ENCODE data around the gene C6orf89. TPM values are rescaled to one million over a fixed set of nuclear protein-coding genes. Genes with fewer than 3 reads are reported as not detected.
A peak's percentile ranks its signal among the peaks of the same experiment; 100 is the strongest.

C6orf89 gene
- total RNA-seq, 2 donors from 2014 or later: 13.9 to 16.8 TPM

DNA sequence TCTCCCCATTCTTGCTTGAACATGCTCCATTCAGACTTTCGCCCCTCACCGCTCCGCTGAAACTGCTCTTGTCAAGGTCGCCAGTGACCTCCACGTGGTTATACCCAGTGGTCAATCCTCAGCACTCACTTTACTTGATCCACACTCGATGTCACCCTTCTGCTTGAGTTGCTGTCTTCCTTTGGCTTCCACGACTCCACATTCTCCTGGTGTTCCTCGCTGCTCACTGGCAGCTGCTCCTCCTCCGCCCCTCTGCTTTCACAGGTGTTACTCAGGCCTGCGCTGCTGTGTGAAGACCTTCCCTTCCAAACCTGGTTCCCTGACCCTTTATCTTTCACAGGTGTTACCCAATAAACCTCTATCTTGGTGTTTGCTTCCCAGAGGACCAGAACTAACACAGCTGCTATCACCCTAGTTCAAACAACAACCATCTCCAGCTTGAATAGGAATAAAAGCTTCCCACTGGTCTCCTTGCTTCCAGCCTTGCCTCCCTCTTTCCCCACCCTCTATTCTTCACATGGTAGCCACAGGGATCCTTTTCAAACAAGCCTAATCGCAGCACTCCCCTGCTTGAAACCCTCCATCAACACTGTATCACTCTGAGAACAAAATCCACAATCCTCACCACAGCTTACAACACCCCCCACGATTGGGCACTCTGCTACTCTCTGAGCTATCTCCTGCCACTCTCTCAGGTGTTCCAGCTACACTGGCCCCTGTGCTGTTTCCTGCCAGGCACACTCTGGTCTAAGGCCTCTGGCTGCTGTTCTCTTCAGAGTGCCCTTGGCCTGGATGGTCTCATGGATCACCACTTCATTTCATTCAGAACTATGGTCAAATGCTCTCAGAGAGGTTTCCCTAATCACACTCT lies 21.8 kb upstream of the C6orf89 start:
- 69 to 73% methylated on average over 8 to 12 of the region's 12 CpGs for WGBS, 2 experiments (ENCODE audit: insufficient coverage in 1 of 2, insufficient read length in 1 of 2)
- Histone ChIP-seq H3K27me3 (ENCODE audit: control insufficient read depth, insufficient read depth, low read length, poor library complexity, severe bottlenecking) (no peaks in the 10 kb centered on the region), H3K27ac (ENCODE audit: low read depth, low read length) (no peak overlapping the region), H3K9ac (ENCODE audit: extremely low read depth, low read length, poor library complexity, severe bottlenecking) (no peak overlapping the region), H3K36me3 (ENCODE audit: control insufficient read depth, insufficient read depth, low read length) (peaks cover 49% of the 10 kb centered on the region), H3K4me1 (ENCODE audit: control insufficient read depth, insufficient read depth, low read length) (peaks cover 13% of the 10 kb centered on the region), H3K9me3 (ENCODE audit: control insufficient read depth, low read length) (no peaks in the 10 kb centered on the region), H3K4me3 (ENCODE audit: low read length) (peak overlapping the region; percentile 56)
- Mint-ChIP-seq H3K9me3 (no peaks in the 10 kb centered on the region), H3K27me3 (ENCODE audit: insufficient read depth) (peaks cover 22% of the 10 kb centered on the region), H3K4me1 (peaks cover 49% of the 10 kb centered on the region), H3K27ac (peak overlapping the region; percentile 33), H3K36me3 (ENCODE audit: low read depth) (peaks cover 61% of the 10 kb centered on the region), H3K4me3 (no peak overlapping the region)
- DNase-seq: peak; percentile 74
- TF ChIP-seq, protein P1, sequence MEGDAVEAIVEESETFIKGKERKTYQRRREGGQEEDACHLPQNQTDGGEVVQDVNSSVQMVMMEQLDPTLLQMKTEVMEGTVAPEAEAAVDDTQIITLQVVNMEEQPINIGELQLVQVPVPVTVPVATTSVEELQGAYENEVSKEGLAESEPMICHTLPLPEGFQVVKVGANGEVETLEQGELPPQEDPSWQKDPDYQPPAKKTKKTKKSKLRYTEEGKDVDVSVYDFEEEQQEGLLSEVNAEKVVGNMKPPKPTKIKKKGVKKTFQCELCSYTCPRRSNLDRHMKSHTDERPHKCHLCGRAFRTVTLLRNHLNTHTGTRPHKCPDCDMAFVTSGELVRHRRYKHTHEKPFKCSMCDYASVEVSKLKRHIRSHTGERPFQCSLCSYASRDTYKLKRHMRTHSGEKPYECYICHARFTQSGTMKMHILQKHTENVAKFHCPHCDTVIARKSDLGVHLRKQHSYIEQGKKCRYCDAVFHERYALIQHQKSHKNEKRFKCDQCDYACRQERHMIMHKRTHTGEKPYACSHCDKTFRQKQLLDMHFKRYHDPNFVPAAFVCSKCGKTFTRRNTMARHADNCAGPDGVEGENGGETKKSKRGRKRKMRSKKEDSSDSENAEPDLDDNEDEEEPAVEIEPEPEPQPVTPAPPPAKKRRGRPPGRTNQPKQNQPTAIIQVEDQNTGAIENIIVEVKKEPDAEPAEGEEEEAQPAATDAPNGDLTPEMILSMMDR (conservative IDR thresholded peaks at IDR 0.05): no peak

DNA sequence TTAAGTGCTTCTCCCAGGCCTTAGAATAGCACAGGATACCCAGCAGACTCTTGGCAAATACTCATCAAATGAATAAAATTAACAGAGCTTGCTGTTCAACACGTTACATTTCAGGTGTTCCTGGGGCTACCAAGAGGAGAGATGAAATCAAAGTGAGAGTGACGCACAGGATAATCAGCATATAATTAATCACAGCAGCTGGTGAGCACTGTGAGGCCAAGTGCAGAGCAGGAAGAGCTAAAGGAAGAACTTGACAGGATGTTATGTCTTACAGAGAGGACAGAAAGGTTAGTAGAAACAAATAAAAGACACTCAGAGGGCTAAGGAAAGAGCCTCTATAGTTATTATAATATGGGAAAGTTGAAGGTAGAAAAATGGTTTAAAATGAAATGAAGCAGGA lies 19.9 kb upstream of the C6orf89 start:
- Histone ChIP-seq H3K36me3 (ENCODE audit: control insufficient read depth, insufficient read depth, low read length) (peaks cover 56% of the 10 kb centered on the region), H3K9me3 (ENCODE audit: control insufficient read depth, low read length) (no peaks in the 10 kb centered on the region), H3K9ac (ENCODE audit: extremely low read depth, low read length, poor library complexity, severe bottlenecking) (no peak overlapping the region), H3K27ac (ENCODE audit: low read depth, low read length) (no peak overlapping the region), H3K27me3 (ENCODE audit: control insufficient read depth, insufficient read depth, low read length, poor library complexity, severe bottlenecking) (no peaks in the 10 kb centered on the region), H3K4me3 (ENCODE audit: low read length) (no peak overlapping the region), H3K4me1 (ENCODE audit: control insufficient read depth, insufficient read depth, low read length) (peaks cover 13% of the 10 kb centered on the region)
- H3K4me1 Mint-ChIP-seq: peaks cover 48% of the 10 kb centered on the region
- H3K4me3 Mint-ChIP-seq: no peak overlapping the region
- TF ChIP-seq, protein P1 (conservative IDR thresholded peaks at IDR 0.05): no peak
- WGBS, 2 experiments (ENCODE audit: insufficient coverage in 1 of 2, insufficient read length in 1 of 2): 84 to 93% methylated on average over 2 of the region's 2 CpGs
- no peak overlapping the region for H3K27ac Mint-ChIP-seq
- no peaks in the 10 kb centered on the region for H3K9me3 Mint-ChIP-seq
- peaks cover 60% of the 10 kb centered on the region for H3K36me3 Mint-ChIP-seq (ENCODE audit: low read depth)
- peaks cover 22% of the 10 kb centered on the region for H3K27me3 Mint-ChIP-seq (ENCODE audit: insufficient read depth)
- no peak for DNase-seq

DNA sequence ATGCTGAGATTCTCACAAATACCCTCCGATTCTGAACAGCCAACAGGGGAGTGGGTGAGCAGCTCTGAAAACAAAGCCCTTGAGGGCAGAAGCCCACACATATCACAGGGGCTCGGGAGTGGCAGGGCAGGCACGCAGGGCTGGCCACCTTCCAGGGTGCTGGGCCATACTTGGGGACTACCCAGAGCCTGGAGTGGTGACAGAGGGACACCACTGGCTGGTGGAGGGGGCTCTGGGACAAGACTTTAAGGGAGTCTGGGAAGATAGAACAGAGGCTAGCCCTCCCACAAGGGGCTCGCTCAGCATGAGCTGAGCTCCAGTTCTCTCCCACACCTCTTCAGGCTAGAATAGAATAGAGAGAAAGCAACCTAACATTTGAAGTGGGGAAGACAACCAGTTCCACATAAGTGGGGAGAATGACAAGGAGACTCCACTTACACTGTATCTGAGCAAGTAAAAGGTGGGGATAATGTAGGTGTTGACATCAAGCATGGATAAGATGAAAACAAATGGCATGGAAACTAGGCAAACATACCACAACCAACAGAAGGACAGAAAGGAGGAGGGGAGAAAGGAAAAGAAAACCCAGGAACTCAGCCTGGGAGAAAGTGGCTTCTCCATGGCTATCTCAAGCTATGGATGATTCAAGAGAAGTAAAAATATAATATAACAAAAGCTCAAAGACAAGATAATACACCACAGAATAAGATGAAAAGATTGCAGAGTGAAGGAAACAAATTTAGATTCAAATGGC lies 18.1 kb upstream of the C6orf89 start:
- TF ChIP-seq, protein P1 (conservative IDR thresholded peaks at IDR 0.05): no peak
- H3K4me3 Mint-ChIP-seq: no peak overlapping the region
- peaks cover 56% of the 10 kb centered on the region for H3K36me3 Mint-ChIP-seq (ENCODE audit: low read depth)
- H3K4me1 Mint-ChIP-seq: peaks cover 45% of the 10 kb centered on the region
- H3K36me3 ChIP-seq (ENCODE audit: control insufficient read depth, insufficient read depth, low read length): peaks cover 50% of the 10 kb centered on the region
- no peaks in the 10 kb centered on the region for H3K27me3 ChIP-seq (ENCODE audit: control insufficient read depth, insufficient read depth, low read length, poor library complexity, severe bottlenecking)
- 60 to 91% methylated on average over 1 to 4 of the region's 4 CpGs for WGBS, 2 experiments (ENCODE audit: insufficient coverage in 1 of 2, insufficient read length in 1 of 2)
- H3K4me1 ChIP-seq (ENCODE audit: control insufficient read depth, insufficient read depth, low read length): peaks cover 13% of the 10 kb centered on the region
- no peak overlapping the region for H3K4me3 ChIP-seq (ENCODE audit: low read length)
- peaks cover 16% of the 10 kb centered on the region for H3K27me3 Mint-ChIP-seq (ENCODE audit: insufficient read depth)
- DNase-seq: no peak
- no peak overlapping the region for H3K9ac ChIP-seq (ENCODE audit: extremely low read depth, low read length, poor library complexity, severe bottlenecking)
- H3K9me3 ChIP-seq (ENCODE audit: control insufficient read depth, low read length): no peaks in the 10 kb centered on the region
- H3K9me3 Mint-ChIP-seq: no peaks in the 10 kb centered on the region
- no peak overlapping the region for H3K27ac Mint-ChIP-seq
- H3K27ac ChIP-seq (ENCODE audit: low read depth, low read length): no peak overlapping the region

All from endodermal cell (in vitro differentiated cells).